Lung (tissue), 12 donors: ENCODE measurements around the gene DOK6. TPM values are rescaled to one million over a fixed set of nuclear protein-coding genes. Genes with fewer than 3 reads are reported as not detected.

Experiments
- ATAC-seq: fragments of 200-7000 bp; cut with Tn5 transposase; one replicate; pipeline ENCODE4 v1.9.1; 2020; ENCODE audit warnings: moderate number of reproducible peaks; ENCODE audit not compliant: insufficient read depth, low FRiP score
- DNase-seq, 3 donors: peaks; one replicate each; pipeline ENCODE4 v3.0.0-alpha.2; 2013 to 2017
- H3K27ac ChIP-seq, 2 donors: one replicate each; pipeline ENCODE4 v1.5.1; 2013; ENCODE audit warnings: mild to moderate bottlenecking in 2 of 2, moderate library complexity in 2 of 2, control low read depth in 1 of 2, inconsistent platforms in 1 of 2, low read depth in 1 of 2, low read length in 1 of 2
- H3K27me3 ChIP-seq, 3 donors: one replicate each; pipeline ENCODE4 v1.5.1; 2013; ENCODE audit warnings: low read length in 2 of 3; ENCODE audit not compliant: control insufficient read depth in 3 of 3, insufficient read depth in 3 of 3
- H3K36me3 ChIP-seq, 4 donors: one replicate each; pipeline ENCODE4 v1.5.1; 2013; ENCODE audit warnings: low read length in 4 of 4, mild to moderate bottlenecking in 1 of 4, moderate library complexity in 1 of 4; ENCODE audit not compliant: control insufficient read depth in 4 of 4, insufficient read depth in 4 of 4
- H3K4me1 ChIP-seq, 5 donors: one replicate each; pipeline ENCODE4 v1.5.1; 2013; ENCODE audit warnings: low read length in 5 of 5, mild to moderate bottlenecking in 2 of 5, moderate library complexity in 1 of 5; ENCODE audit not compliant: control insufficient read depth in 5 of 5, insufficient read depth in 5 of 5
- H3K4me3 ChIP-seq: one replicate; pipeline ENCODE4 v1.5.1; 2013; ENCODE audit warnings: mild to moderate bottlenecking, control low read depth, moderate library complexity
- H3K9ac ChIP-seq, 2 donors: one replicate each; pipeline ENCODE4 v1.5.1; 2013; ENCODE audit warnings: low read length in 2 of 2, control low read depth in 1 of 2; ENCODE audit not compliant: insufficient read depth in 1 of 2
- H3K9me3 ChIP-seq, 4 donors: one replicate each; pipeline ENCODE4 v1.5.1; 2013; ENCODE audit warnings: low read length in 3 of 4, mild to moderate bottlenecking in 1 of 4, moderate library complexity in 1 of 4; ENCODE audit not compliant: control insufficient read depth in 4 of 4, insufficient read depth in 3 of 4
- whole genome bisulfite sequencing, 2 donors: extraction: QIAGEN DNeasy Blood & Tissue Kit; methylation state at CpG; one replicate each; pipeline ENCODE4 v1.1.7; 2013; 5-methylcytosine and 5-hydroxymethylcytosine counted together
- polyA plus RNA-seq, 2 donors: library from polyadenylated mRNA; stranded (reverse); fragments of 200-250 nt; gene quantifications; one replicate each; pipeline ENCODE4 v1.2.1, GENCODE V29; 2013
- total RNA-seq, 2 donors: library from RNA; depleted of rRNA in 1 of 2; stranded (reverse); fragments of >200 nt in 1 of 2; gene quantifications; one replicate each; pipeline ENCODE4 v1.2.1, GENCODE V29; 2014 to 2021
- TF ChIP-seq, protein P1 (sequence below): IDR thresholded peaks from 2 replicates; pipeline ENCODE4 v1.5.1; 2012; ENCODE audit warnings: mild to moderate bottlenecking; ENCODE audit errors: control extremely low read depth, extremely low read depth
- donor health status: control.
- donor health status: control.
- donor health status: Bipolar disorder and iron deficiency.
- donor health status: healthy.
- donor health status: DM: yes; HTN: yes; CAD: no.

The DOK6 gene
- total and polyA plus RNA-seq, 4 donors = 0.61 to 21.3 (median 2.7) TPM

DNA sequence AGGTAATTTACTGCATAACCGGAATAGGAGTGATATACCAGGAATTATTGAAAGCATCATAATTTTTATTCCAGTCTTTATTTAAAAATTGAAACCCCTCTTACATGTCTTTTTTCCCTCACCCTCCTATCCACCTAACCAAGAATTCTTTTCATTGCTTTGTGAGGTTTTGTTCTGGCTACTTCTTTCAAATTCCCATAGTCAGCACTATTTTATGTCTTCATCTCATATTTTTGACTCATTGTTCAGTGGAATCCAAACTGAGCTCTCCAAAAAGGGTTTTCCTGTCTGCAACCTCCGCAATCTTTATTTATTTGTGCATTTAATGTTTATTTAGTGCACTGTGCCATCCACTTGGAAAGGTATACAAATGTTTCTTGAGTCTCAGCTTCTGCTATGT is 128.5 kb downstream of the DOK6 start:
- H3K4me3 ChIP-seq = no peak overlapping the region
- WGBS, 2 donors = 83 to 91% methylated on average over 2 of the region's 2 CpGs
- no peaks in the 10 kb centered on the region for H3K27me3 ChIP-seq
- no peak for ATAC-seq
- TF ChIP-seq, protein P1, sequence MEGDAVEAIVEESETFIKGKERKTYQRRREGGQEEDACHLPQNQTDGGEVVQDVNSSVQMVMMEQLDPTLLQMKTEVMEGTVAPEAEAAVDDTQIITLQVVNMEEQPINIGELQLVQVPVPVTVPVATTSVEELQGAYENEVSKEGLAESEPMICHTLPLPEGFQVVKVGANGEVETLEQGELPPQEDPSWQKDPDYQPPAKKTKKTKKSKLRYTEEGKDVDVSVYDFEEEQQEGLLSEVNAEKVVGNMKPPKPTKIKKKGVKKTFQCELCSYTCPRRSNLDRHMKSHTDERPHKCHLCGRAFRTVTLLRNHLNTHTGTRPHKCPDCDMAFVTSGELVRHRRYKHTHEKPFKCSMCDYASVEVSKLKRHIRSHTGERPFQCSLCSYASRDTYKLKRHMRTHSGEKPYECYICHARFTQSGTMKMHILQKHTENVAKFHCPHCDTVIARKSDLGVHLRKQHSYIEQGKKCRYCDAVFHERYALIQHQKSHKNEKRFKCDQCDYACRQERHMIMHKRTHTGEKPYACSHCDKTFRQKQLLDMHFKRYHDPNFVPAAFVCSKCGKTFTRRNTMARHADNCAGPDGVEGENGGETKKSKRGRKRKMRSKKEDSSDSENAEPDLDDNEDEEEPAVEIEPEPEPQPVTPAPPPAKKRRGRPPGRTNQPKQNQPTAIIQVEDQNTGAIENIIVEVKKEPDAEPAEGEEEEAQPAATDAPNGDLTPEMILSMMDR = no peak
- H3K9ac ChIP-seq = no peak overlapping the region
- DNase-seq = no peak
- no peak overlapping the region for H3K27ac ChIP-seq
- H3K36me3 ChIP-seq = no peaks in the 10 kb centered on the region
- H3K4me1 ChIP-seq = peaks cover 0 to 4% (median 0%) of the 10 kb centered on the region in 5 donors
- no peaks in the 10 kb centered on the region for H3K9me3 ChIP-seq

DNA sequence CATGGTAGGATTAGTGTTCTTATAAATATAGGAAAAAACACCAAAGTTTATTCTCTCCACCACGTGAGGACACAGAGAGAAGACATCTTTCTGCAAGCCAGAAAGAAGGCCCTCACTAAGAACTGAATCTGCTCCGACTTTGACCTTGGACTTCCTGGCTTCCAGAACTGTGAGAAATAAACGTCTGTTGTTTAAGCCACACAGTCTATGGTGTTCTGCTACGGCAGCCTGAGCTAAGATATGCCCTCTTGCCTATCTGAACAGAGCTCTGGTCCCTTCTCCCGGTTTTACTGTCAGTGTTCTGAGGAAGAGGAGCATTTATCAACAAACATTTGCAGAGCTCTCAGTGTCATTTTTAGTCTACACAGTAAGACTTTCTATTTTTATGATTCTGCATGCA is 131.3 kb downstream of the DOK6 start:
- Histone ChIP-seq H3K4me1 (peaks cover 0 to 4% (median 0%) of the 10 kb centered on the region in 5 donors), H3K4me3 (no peak overlapping the region), H3K9ac (no peak overlapping the region), H3K36me3 (no peaks in the 10 kb centered on the region), H3K27ac (no peak overlapping the region), H3K27me3 (no peaks in the 10 kb centered on the region), H3K9me3 (no peaks in the 10 kb centered on the region)
- ATAC-seq = no peak
- no peak for DNase-seq
- TF ChIP-seq, protein P1 = no peak
- WGBS, 2 donors = 71 to 77% methylated on average over 5 of the region's 5 CpGs

DNA sequence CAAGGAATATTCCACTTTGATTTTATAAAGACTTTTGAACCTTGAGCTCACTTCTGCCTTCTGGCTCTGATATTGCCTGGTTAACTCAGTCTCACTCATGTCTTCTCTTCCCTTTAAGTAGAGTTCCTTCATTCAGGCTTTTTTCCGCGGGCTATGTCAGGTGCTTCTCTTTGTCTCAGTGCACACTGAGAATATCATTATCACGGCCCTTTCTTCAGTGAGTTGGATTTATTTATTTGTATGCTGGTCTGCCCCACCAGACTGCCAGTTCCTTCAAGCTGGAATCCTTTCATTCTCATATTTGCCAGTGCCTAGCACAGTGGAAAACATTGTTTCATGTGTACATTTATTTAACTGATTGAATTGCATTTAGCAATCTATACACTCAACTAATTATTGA is 136.5 kb downstream of the DOK6 start:
- WGBS, 2 donors = 92 to 93% methylated on average over 3 of the region's 3 CpGs
- H3K36me3 ChIP-seq = no peaks in the 10 kb centered on the region
- H3K27ac ChIP-seq = no peak overlapping the region
- no peak overlapping the region for H3K9ac ChIP-seq
- DNase-seq = no peak
- peaks cover 0 to 2% (median 0%) of the 10 kb centered on the region in 4 donors for H3K9me3 ChIP-seq
- no peak for ATAC-seq
- H3K4me1 ChIP-seq = peaks cover 0 to 2% (median 0%) of the 10 kb centered on the region in 5 donors
- H3K27me3 ChIP-seq = no peaks in the 10 kb centered on the region
- no peak overlapping the region for H3K4me3 ChIP-seq
- TF ChIP-seq, protein P1 = no peak

DNA sequence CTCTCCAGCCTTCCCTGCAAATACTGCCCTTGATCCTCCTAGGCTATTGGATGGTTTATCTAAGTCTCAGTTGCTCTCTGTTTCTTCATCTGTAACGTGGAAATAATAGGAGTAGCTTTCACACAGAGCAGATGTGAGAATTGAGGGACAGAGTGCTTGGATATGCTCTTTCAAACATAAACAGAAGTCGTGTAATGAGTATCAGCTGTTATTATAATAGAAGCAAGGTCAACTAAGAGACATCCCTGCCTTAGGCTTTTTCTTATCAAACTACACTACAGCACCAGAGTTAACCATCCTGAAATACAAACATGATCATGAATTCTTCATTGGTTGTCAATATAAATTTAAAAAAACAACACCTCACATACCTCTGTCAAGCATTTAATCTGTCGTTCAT is 138.2 kb downstream of the DOK6 start:
- TF ChIP-seq, protein P1 = no peak
- WGBS, 2 donors = 62 to 77% methylated on average over 3 of the region's 3 CpGs
- Histone ChIP-seq H3K4me1 (no peaks in the 10 kb centered on the region), H3K27me3 (no peaks in the 10 kb centered on the region), H3K9ac (no peak overlapping the region), H3K4me3 (no peak overlapping the region), H3K9me3 (peaks cover 0 to 2% (median 0%) of the 10 kb centered on the region in 4 donors), H3K36me3 (no peaks in the 10 kb centered on the region), H3K27ac (no peak overlapping the region)
- no peak for ATAC-seq
- no peak for DNase-seq
